H1 (cell line): ENCODE data around the gene ANKH. TPM values are rescaled to one million over a fixed set of nuclear protein-coding genes. Genes with fewer than 3 reads are reported as not detected.

Experiments used
- CTCF ChIA-PET: fragments of 300-600 bp; sonication (Branson Sonifier 250); formaldehyde crosslinking; loops from one replicate; lab custom pipeline; 2021; ENCODE audit not compliant: partially characterized antibody; lab: Charles Lee
- POLR2A ChIA-PET: fragments of 300-600 bp; sonication (Branson Sonifier 250); formaldehyde crosslinking; loops from one replicate; lab custom pipeline; 2021; ENCODE audit warnings: inconsistent platforms; ENCODE audit not compliant: partially characterized antibody; lab: Charles Lee
- DNase-seq, 2 experiments: peaks; one replicate each; pipeline versions ENCODE4 v3.0.0 to v3.0.0-alpha.2; 2010 to 2022; ENCODE audit warnings: low spot score in 2 of 2, low read depth in 1 of 2, mixed read lengths in 1 of 2
- FAIRE-seq: peaks from 2 replicates; lab custom pipeline; 2011; peaks lifted over from hg19 to GRCh38; lab: Jason Lieb, UNC
- H2AFZ ChIP-seq: 2 replicates; pipeline ENCODE4 v1.8.1; 2012; ENCODE audit warnings: low read length, inconsistent platforms
- H2AK5ac ChIP-seq: 2 replicates; pipeline ENCODE4 v1.6.1; 2013; ENCODE audit warnings: low read depth, low read length
- H2BK120ac ChIP-seq: replicated peaks from 2 replicates; pipeline ENCODE3; 2013; ENCODE audit warnings: low read depth, low read length, inconsistent platforms
- H2BK12ac ChIP-seq: 2 replicates; pipeline ENCODE4 v1.6.1; 2013; ENCODE audit warnings: low read depth, low read length
- H2BK15ac ChIP-seq: 2 replicates; pipeline ENCODE4 v1.6.1; 2013; ENCODE audit warnings: low read length
- H2BK20ac ChIP-seq: 2 replicates; pipeline ENCODE4 v1.6.1; 2013; ENCODE audit warnings: low read length
- H2BK5ac ChIP-seq: 2 replicates; pipeline ENCODE4 v1.6.1; 2013; ENCODE audit warnings: low read depth, low read length
- H3K14ac ChIP-seq: 2 replicates; pipeline ENCODE4 v1.6.1; 2013; ENCODE audit warnings: inconsistent platforms; ENCODE audit not compliant: insufficient read length
- H3K18ac ChIP-seq: 2 replicates; pipeline ENCODE4 v1.6.1; 2013; ENCODE audit warnings: low read length; ENCODE audit errors: extremely low read depth
- H3K23ac ChIP-seq: 2 replicates; pipeline ENCODE4 v1.6.1; 2013; ENCODE audit warnings: inconsistent platforms; ENCODE audit not compliant: insufficient read length
- H3K23me2 ChIP-seq: 2 replicates; pipeline ENCODE4 v1.6.1; 2013; ENCODE audit warnings: low read depth, low read length
- H3K27ac ChIP-seq: 2 replicates; pipeline ENCODE4 v1.6.1; 2011; ENCODE audit warnings: low read depth, low read length, inconsistent platforms
- H3K27me3 ChIP-seq, 4 experiments: replicated peaks in 1 of 4; 1 replicate in 1 of 4; 2 replicates in 3 of 4; pipeline versions ENCODE4 v1.6.1 to v1.8.1; 2011 to 2013; ENCODE audit warnings: low read length in 3 of 4, mild to moderate bottlenecking in 3 of 4, inconsistent platforms in 2 of 4, mixed read lengths in 2 of 4, moderate library complexity in 1 of 4; ENCODE audit not compliant: control insufficient read depth in 3 of 4, insufficient read depth in 3 of 4; ENCODE audit errors: extremely low read depth in 1 of 4
- H3K36me3 ChIP-seq, 4 experiments: 2 replicates each; pipeline versions ENCODE4 v1.6.1 to v1.8.1; 2011 to 2013; ENCODE audit warnings: mild to moderate bottlenecking in 4 of 4, low read length in 3 of 4, moderate library complexity in 2 of 4, control low read depth in 1 of 4, inconsistent platforms in 1 of 4; ENCODE audit not compliant: insufficient read depth in 4 of 4, control insufficient read depth in 2 of 4
- H3K4ac ChIP-seq: replicated peaks from 2 replicates; pipeline ENCODE3; 2013; ENCODE audit warnings: low read length, low read depth, mixed read lengths, inconsistent platforms; ENCODE audit not compliant: insufficient read length
- H3K4me1 ChIP-seq, 4 experiments: replicated peaks in 1 of 4; 1 replicate in 1 of 4; 2 replicates in 3 of 4; pipeline versions ENCODE4 v1.6.1 to v1.8.1; 2011 to 2013; ENCODE audit warnings: low read length in 3 of 4, inconsistent platforms in 2 of 4, mixed read lengths in 1 of 4; ENCODE audit not compliant: insufficient read depth in 4 of 4, control insufficient read depth in 3 of 4
- H3K4me2 ChIP-seq, 2 experiments: 2 replicates each; pipeline versions ENCODE4 v1.6.1 to v1.8.1; 2011 to 2013; ENCODE audit warnings: low read depth in 2 of 2, low read length in 2 of 2, control low read depth in 1 of 2, inconsistent platforms in 1 of 2, mild to moderate bottlenecking in 1 of 2; ENCODE audit not compliant: insufficient read depth in 1 of 2
- H3K4me3 ChIP-seq, 4 experiments: fragments of 200-600, 300-600 bp in 1 of 4; sonication (generic), shearing (Covaris generic), sonication (Bioruptor Twin) in 1 of 4; 2 replicates each; pipeline versions ENCODE4 v1.5.1 to v1.8.1; 2011 to 2016; ENCODE audit warnings: low read length in 4 of 4, low read depth in 3 of 4, control low read depth in 2 of 4, inconsistent platforms in 2 of 4, mild to moderate bottlenecking in 2 of 4, mixed read lengths in 1 of 4, moderate library complexity in 1 of 4; ENCODE audit not compliant: insufficient read depth in 2 of 4; ENCODE audit errors: extremely low read depth in 1 of 4
- H3K56ac ChIP-seq: replicated peaks from 2 replicates; pipeline ENCODE3; 2013; ENCODE audit warnings: low read depth, mild to moderate bottlenecking, mixed read lengths, low read length, inconsistent platforms; ENCODE audit not compliant: insufficient read length
- H3K79me1 ChIP-seq: 2 replicates; pipeline ENCODE4 v1.6.1; 2013; ENCODE audit warnings: low read depth, low read length, control low read depth
- H3K79me2 ChIP-seq, 2 experiments: 2 replicates each; pipeline versions ENCODE4 v1.6.1 to v1.8.1; 2012 to 2013; ENCODE audit warnings: low read length in 2 of 2, mild to moderate bottlenecking in 2 of 2, inconsistent platforms in 1 of 2; ENCODE audit not compliant: insufficient read depth in 2 of 2, control insufficient read depth in 1 of 2
- H3K9ac ChIP-seq, 4 experiments: replicated peaks in 1 of 4; 1 replicate in 1 of 4; 2 replicates in 3 of 4; pipeline versions ENCODE4 v1.6.1 to v1.8.1; 2011 to 2013; ENCODE audit warnings: low read depth in 3 of 4, low read length in 3 of 4, control low read depth in 2 of 4, mild to moderate bottlenecking in 2 of 4, moderate library complexity in 2 of 4, inconsistent platforms in 1 of 4; ENCODE audit errors: extremely low read depth in 1 of 4
- H3K9me3 ChIP-seq, 2 experiments: 2 replicates each; pipeline versions ENCODE4 v1.6.1 to v1.8.1; 2012 to 2013; ENCODE audit warnings: mild to moderate bottlenecking in 2 of 2, moderate library complexity in 2 of 2, control low read depth in 1 of 2, inconsistent platforms in 1 of 2, low read depth in 1 of 2, low read length in 1 of 2, mixed read lengths in 1 of 2; ENCODE audit not compliant: insufficient read depth in 2 of 2
- H4K20me1 ChIP-seq, 2 experiments: replicated peaks in 1 of 2; 2 replicates each; pipeline versions ENCODE3 to v1.8.1; 2011 to 2013; ENCODE audit warnings: inconsistent platforms in 2 of 2, low read length in 2 of 2, mild to moderate bottlenecking in 1 of 2; ENCODE audit not compliant: insufficient read depth in 2 of 2, control insufficient read depth in 1 of 2
- H4K5ac ChIP-seq: 2 replicates; pipeline ENCODE4 v1.6.1; 2013; ENCODE audit warnings: low read length, low read depth, mixed read lengths, inconsistent platforms; ENCODE audit not compliant: insufficient read length
- H4K8ac ChIP-seq: 2 replicates; pipeline ENCODE4 v1.8.0; 2013; ENCODE audit warnings: mild to moderate bottlenecking, moderate library complexity, low read length, inconsistent platforms; ENCODE audit not compliant: insufficient read depth; ENCODE audit errors: extremely low read depth
- H4K91ac ChIP-seq: replicated peaks from 2 replicates; pipeline ENCODE3; 2013; ENCODE audit warnings: low read length, mixed read lengths, inconsistent platforms; ENCODE audit not compliant: insufficient read length
- EZH2 ChIP-seq: fragments of 200-600 bp; sonication (generic); IDR thresholded peaks from 2 replicates; pipeline ENCODE4 v1.7.1; 2012; ENCODE audit warnings: low read depth, mild to moderate bottlenecking, moderate library complexity, low read length, inconsistent platforms; ENCODE audit not compliant: severe bottlenecking
- POLR2A ChIP-seq, 2 experiments: IDR thresholded peaks; 1 replicate in 1 of 2; 2 replicates in 1 of 2; pipeline ENCODE4 v1.6.1; 2011; ENCODE audit warnings: low read depth in 2 of 2, low read length in 2 of 2, mild to moderate bottlenecking in 2 of 2; ENCODE audit errors: control extremely low read depth in 1 of 2
- RAD21 ChIP-seq, 2 experiments: IDR thresholded peaks in 1 of 2; conservative IDR thresholded peaks in 1 of 2; 2 replicates each; pipeline ENCODE4 v1.6.1; 2011; ENCODE audit warnings: low read depth in 2 of 2, low read length in 2 of 2, improper control_type of control experiment in 1 of 2, inconsistent platforms in 1 of 2, mild to moderate bottlenecking in 1 of 2, moderate library complexity in 1 of 2
- SAP30 ChIP-seq: fragments of 300-600 bp; sonication (generic); IDR thresholded peaks from 2 replicates; pipeline ENCODE4 v1.7.1; 2012; ENCODE audit warnings: low read length, moderate library complexity, mild to moderate bottlenecking, inconsistent platforms; ENCODE audit not compliant: insufficient read depth, insufficient replicate concordance
- SIN3A ChIP-seq, 2 experiments: IDR thresholded peaks in 1 of 2; conservative IDR thresholded peaks in 1 of 2; 2 replicates each; pipeline ENCODE4 v1.6.1; 2011 to 2012; ENCODE audit warnings: low read length in 2 of 2, improper control_type of control experiment in 1 of 2, low read depth in 1 of 2, mild to moderate bottlenecking in 1 of 2
- SIX5 ChIP-seq: IDR thresholded peaks from 2 replicates; pipeline ENCODE4 v1.6.1; 2011; ENCODE audit warnings: mild to moderate bottlenecking, low read depth, low read length
- WGBS, 2 experiments: shearing (Covaris generic) in 1 of 2; methylation state at CpG; one replicate each; pipeline versions ENCODE4 v1.1.6 to v1.1.7; 2013 to 2015; ENCODE audit warnings: low lambda C conversion rate in 2 of 2, mixed read lengths in 2 of 2, inconsistent platforms in 1 of 2, low coverage in 1 of 2, missing lambda C conversion rate in 1 of 2; ENCODE audit not compliant: insufficient replicate concordance in 2 of 2, insufficient coverage in 1 of 2, insufficient read length in 1 of 2; ENCODE audit errors: extremely low coverage in 1 of 2, missing lambda C conversion rate in 1 of 2; 5-methylcytosine and 5-hydroxymethylcytosine counted together
- polyA plus RNA-seq, 7 experiments: library from polyadenylated mRNA; depleted of rRNA in 3 of 7; stranded (reverse) in 5 of 7; unstranded in 2 of 7; fragments of >200 nt in 5 of 7; fragments of 200-250 nt in 2 of 7; gene quantifications; 1 replicate in 5 of 7; 2 replicates in 1 of 7; 4 replicates in 1 of 7; pipeline versions ENCODE4 v1.2.1 to v1.2.3, GENCODE V29; 2011 to 2013; ENCODE audit warnings: missing spikeins in 2 of 7, mixed read lengths in 2 of 7
- total RNA-seq: library from RNA; stranded (reverse); fragmentation: NEBNext Ultra II Directional; extraction: Animal tissue kit (Norgen Biotek cat#: 25700); gene quantifications from 2 replicates; pipeline ENCODE4 v1.2.1, GENCODE V29; 2021

The ANKH gene
- total and polyA plus RNA-seq, 2 of the 8 experiments (the other 6 are each of a cell fraction or from before 2014, with no cell fraction given), result 5.3 to 13.0 TPM

DNA sequence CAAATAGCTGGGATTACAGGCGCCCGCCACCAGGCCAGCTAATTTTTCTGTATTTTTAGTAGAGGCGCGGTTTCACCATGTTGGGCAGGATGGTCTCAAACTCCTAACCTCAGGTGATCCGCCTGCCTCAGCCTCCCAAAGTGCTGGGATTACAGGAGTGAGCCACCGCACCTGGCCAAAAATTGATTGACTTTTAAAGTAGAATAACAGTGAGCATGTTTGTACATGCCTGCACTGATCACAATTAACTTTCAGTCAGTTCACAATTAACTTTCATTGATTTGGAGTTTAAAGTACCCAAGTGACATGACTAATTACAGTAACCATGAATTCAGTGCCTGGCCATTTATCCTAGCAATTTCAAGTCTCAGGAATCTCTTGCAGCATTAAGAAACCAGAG is 61.3 kb downstream of the ANKH start:
- Histone ChIP-seq H3K27ac (no peak overlapping the region), H3K27me3 (no peaks in the 10 kb centered on the region), H2AK5ac (no peak overlapping the region), H4K91ac (no peak overlapping the region), H4K20me1 (no peaks in the 10 kb centered on the region), H3K56ac (no peak overlapping the region), H2BK120ac (no peak overlapping the region), H3K9ac (no peak overlapping the region), H3K4me1 (no peaks in the 10 kb centered on the region), H3K79me2 (no peaks in the 10 kb centered on the region), H2AFZ (no peak overlapping the region), H3K4me3 (no peak overlapping the region), H4K8ac (no peak overlapping the region), H2BK15ac (no peak overlapping the region), H3K4ac (no peak overlapping the region), H4K5ac (no peak overlapping the region), H3K36me3 (no peaks in the 10 kb centered on the region), H2BK5ac (no peak overlapping the region), H3K23ac (no peak overlapping the region), H3K79me1 (no peaks in the 10 kb centered on the region; the same call in 1 of the 2 replicates), H3K14ac (no peak overlapping the region), H3K4me2 (no peak overlapping the region), H2BK20ac (no peak overlapping the region), H3K9me3 (no peaks in the 10 kb centered on the region), H3K18ac (no peak overlapping the region), H2BK12ac (no peak overlapping the region), H3K23me2 (no peaks in the 10 kb centered on the region)
- DNase-seq (no peak), FAIRE-seq (no peak)
- POLR2A ChIA-PET, result no interaction called here
- WGBS, 2 experiments, result 96% methylated on average over 6 of the region's 6 CpGs; no CpG with 5 or more reads in 1 of the 2 experiments
- CTCF ChIA-PET, result interaction anchor here (0.6 to 1.5 kb wide), 2 partner anchors 9 to 81 kb away, joined by 3 to 4 read pairs; no protein-coding TSS in a partner anchor
- TF ChIP-seq SAP30 (no peak), POLR2A (IDR thresholded peaks at IDR 0.05; ENCODE audit: control extremely low read depth in 1 of 2, low read depth in 2 of 2, low read length in 2 of 2) (no peak), EZH2 (no peak), SIN3A (conservative IDR thresholded peaks at IDR 0.05 in 1 of 2, IDR thresholded peaks at IDR 0.05 in 1 of 2; ENCODE audit: low read depth in 1 of 2, low read length in 2 of 2) (no peak), SIX5 (no peak), RAD21 (IDR thresholded peaks at IDR 0.05 in 1 of 2, conservative IDR thresholded peaks at IDR 0.05 in 1 of 2; ENCODE audit: low read depth in 2 of 2, low read length in 2 of 2) (no peak)
